GM19328 (cell line): ENCODE data around the gene SLC17A6.

Experiments used
- ATAC-seq: cut with Tn5 transposase; IDR thresholded peaks from one replicate; pipeline ENCODE4 v1.9.1; 2021; ENCODE audit warnings: mild to moderate bottlenecking, moderate library complexity; ENCODE audit not compliant: unreplicated experiment

Gene SLC17A6

GRCh38 chr11:22389526-22390282 lies 51.5 kb downstream of the SLC17A6 start:
- ATAC-seq = no peak

GRCh38 chr11:22390283-22390655 lies 52.1 kb downstream of the SLC17A6 start:
- ATAC-seq = no peak

DNA sequence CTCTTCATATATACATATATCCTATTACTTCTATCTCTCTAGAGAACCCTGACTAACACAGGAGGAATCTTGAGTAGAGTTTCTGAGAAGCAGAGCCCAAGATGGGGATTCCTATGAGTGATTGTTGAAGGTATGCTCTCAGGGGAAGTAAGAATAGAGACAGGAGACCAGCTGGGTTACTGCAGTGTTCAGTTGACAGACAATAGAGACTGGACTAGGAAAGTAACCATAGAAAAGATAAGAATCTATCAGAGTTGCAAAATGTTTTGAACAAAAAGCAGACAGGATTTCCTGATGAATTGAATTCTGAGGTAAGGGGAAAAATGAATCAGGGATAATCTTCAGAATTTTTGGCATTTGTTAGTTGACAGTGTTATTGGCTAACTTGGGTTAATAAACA lies 54.4 kb downstream of the SLC17A6 start:
- no peak for ATAC-seq

DNA sequence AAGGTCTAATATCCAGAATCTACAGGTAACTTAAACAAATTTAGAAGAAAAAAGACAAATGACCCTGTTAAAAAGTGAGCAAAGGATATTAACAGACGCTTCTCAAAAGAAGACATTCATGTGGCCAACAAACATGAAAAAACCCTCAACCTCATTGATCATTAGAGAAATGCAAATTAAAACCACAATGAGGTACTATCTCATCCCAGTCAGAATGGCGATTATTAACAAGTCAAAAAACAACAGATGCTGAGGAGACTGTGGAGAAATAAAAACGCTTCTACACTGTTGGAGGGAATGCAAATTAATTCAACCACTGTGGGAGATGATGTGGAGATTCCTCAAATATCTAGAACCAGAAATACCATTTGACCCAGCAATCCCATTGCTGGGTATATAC lies 67.2 kb downstream of the SLC17A6 start:
- ATAC-seq = no peak

DNA sequence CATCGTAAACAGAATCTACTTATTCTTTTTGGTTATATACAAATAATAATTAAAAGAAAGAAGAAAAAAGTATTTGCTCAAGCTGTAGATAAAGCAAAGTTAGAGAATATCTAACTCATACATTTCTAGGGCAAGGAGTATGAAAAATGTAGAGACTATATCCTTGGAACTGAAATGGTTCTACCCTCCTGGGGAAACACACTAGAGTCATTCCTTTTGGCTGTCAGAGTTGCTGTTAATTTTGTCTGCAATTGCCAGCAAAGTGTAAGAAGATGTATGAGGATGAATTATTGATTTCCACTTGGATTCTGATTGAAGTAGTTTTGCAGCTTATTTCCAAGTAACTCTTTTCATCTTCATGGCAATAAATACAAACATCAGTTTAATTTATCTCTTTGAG lies 69.1 kb downstream of the SLC17A6 start:
- ATAC-seq = no peak

- ATAC-seq = no peak
Measured at GRCh38 chr11:22407921-22408320, 69.7 kb downstream of the SLC17A6 start.

DNA sequence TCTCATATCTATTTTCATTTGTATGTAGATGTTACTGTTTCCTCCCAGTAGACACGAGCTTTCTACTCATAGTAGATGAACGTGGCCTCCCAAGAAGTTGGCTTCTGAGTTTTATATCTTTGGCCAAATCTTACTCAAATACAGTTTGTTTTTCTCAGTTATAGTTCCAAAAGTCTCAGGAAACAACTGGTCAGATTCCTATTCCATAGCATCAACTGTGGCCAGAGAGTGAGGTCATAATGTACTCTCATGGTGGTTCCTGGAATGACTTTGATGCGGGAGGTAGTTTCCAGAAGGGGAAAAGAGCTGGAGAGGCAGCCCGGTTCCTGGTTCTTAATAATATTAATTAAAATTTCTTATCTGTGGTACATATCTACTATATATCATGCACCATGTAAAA lies 77.3 kb downstream of the SLC17A6 start:
- no peak for ATAC-seq

- ATAC-seq = no peak
Measured at GRCh38 chr11:22416462-22416861, 78.3 kb downstream of the SLC17A6 start.

DNA sequence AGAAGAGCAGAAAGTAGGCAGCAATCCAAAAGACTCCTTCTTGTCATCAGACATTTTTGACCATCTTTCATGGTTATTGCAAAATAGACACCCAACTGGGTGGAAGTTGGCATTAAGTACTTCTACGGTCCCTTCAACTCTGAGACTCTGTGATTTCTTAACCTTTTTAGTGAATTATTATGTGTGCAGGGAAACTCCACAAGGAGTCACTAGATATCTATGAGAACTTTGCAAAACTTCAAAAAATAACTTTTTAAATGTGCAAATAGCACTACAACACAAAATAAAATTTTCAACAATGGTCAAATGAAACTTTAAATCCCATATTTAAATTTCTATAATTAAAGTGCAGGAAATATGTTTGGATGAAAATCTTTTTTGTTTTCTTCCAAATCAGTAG lies 88.7 kb downstream of the SLC17A6 start:
- no peak for ATAC-seq
